Endothelial cell of umbilical vein (primary cell): ENCODE data around the gene SLC39A12. TPM values are rescaled to one million over a fixed set of nuclear protein-coding genes. Genes with fewer than 3 reads are reported as not detected.

Experiments used
- BruUV-seq: library from RNA; stranded (reverse); fragments of 400-500 nt; replicated peaks from 2 replicates; lab custom pipeline; 2021; lab: Mats Ljungman, UMichigan
- CTCF ChIA-PET: fragments of 300-600, 350-600 bp; sonication (Branson Sonifier 250); formaldehyde crosslinking; loops from one replicate; lab custom pipeline; 2021; ENCODE audit warnings: antibody characterized with exemption, inconsistent platforms; lab: Charles Lee
- POLR2A ChIA-PET: fragments of 300-600, 350-600 bp; sonication (Branson Sonifier 250); formaldehyde crosslinking; loops from one replicate; lab custom pipeline; 2021; ENCODE audit warnings: antibody characterized with exemption, inconsistent platforms; lab: Charles Lee
- DNase-seq: peaks from one replicate; pipeline ENCODE4 v3.0.0-alpha.2; 2011; ENCODE audit warnings: low read depth, low spot score
- FAIRE-seq: peaks from 2 replicates; lab custom pipeline; 2011; peaks lifted over from hg19 to GRCh38; lab: Jason Lieb, UNC
- H2AFZ ChIP-seq: 2 replicates; pipeline ENCODE4 v1.6.0; 2012; ENCODE audit warnings: low read depth, low read length, control low read depth, inconsistent platforms
- H3K27ac ChIP-seq: 2 replicates; pipeline ENCODE4 v1.5.1; 2011; ENCODE audit warnings: low read depth, mild to moderate bottlenecking, control low read depth, low read length, moderate library complexity; ENCODE audit not compliant: insufficient read depth
- H3K27me3 ChIP-seq, 2 experiments: 2 replicates each; pipeline versions ENCODE4 v1.6.0 to v1.6.1; 2011; ENCODE audit warnings: low read length in 2 of 2, mixed read lengths in 1 of 2; ENCODE audit not compliant: control insufficient read depth in 2 of 2, insufficient read depth in 2 of 2
- H3K36me3 ChIP-seq, 2 experiments: 2 replicates in 1 of 2; 3 replicates in 1 of 2; pipeline ENCODE4 v1.5.1; 2011; ENCODE audit warnings: low read length in 2 of 2, mild to moderate bottlenecking in 1 of 2, moderate library complexity in 1 of 2; ENCODE audit not compliant: control insufficient read depth in 2 of 2, insufficient read depth in 2 of 2; ENCODE audit errors: extremely low read depth in 1 of 2
- H3K4me1 ChIP-seq: 3 replicates; pipeline ENCODE4 v1.5.1; 2011; ENCODE audit warnings: mild to moderate bottlenecking, low read length; ENCODE audit not compliant: control insufficient read depth, insufficient read depth; ENCODE audit errors: extremely low read depth
- H3K4me2 ChIP-seq: 2 replicates; pipeline ENCODE4 v1.6.1; 2011; ENCODE audit warnings: low read length, control low read depth, mixed read lengths; ENCODE audit not compliant: insufficient read depth
- H3K4me3 ChIP-seq, 3 experiments: fragments of 200-600 bp in 1 of 3; sonication (generic), shearing (Covaris generic) in 1 of 3; replicated peaks in 1 of 3; 2 replicates each; pipeline ENCODE4 v1.5.1; 2011 to 2016; ENCODE audit warnings: control low read depth in 3 of 3, low read length in 3 of 3, mild to moderate bottlenecking in 2 of 3, inconsistent platforms in 1 of 3, low read depth in 1 of 3, moderate library complexity in 1 of 3; ENCODE audit not compliant: insufficient read depth in 1 of 3
- H3K79me2 ChIP-seq: 2 replicates; pipeline ENCODE4 v1.6.0; 2012; ENCODE audit warnings: low read length, inconsistent platforms; ENCODE audit not compliant: control insufficient read depth, insufficient read depth
- H3K9ac ChIP-seq: replicated peaks from 2 replicates; pipeline ENCODE3; 2011; ENCODE audit warnings: low read length, control low read depth; ENCODE audit not compliant: insufficient read depth; ENCODE audit errors: extremely low read depth
- H3K9me1 ChIP-seq: replicated peaks from 3 replicates; pipeline ENCODE4 v1.6.0; 2011; ENCODE audit warnings: mild to moderate bottlenecking, low read length; ENCODE audit not compliant: control insufficient read depth, insufficient read depth; ENCODE audit errors: extremely low read depth
- H3K9me3 ChIP-seq: replicated peaks from 2 replicates; pipeline ENCODE4 v1.5.1; 2012; ENCODE audit warnings: low read length, inconsistent platforms; ENCODE audit not compliant: control insufficient read depth, insufficient read depth
- H4K20me1 ChIP-seq: replicated peaks from 2 replicates; pipeline ENCODE3; 2011; ENCODE audit warnings: mild to moderate bottlenecking, low read length; ENCODE audit not compliant: control insufficient read depth, insufficient read depth; ENCODE audit errors: extremely low read depth
- EZH2 ChIP-seq: IDR thresholded peaks from 2 replicates; pipeline ENCODE4 v1.6.1; 2012; ENCODE audit warnings: borderline replicate concordance, low read depth, mild to moderate bottlenecking, moderate library complexity, low read length, inconsistent platforms; ENCODE audit not compliant: severe bottlenecking
- FOS ChIP-seq: IDR thresholded peaks from 2 replicates; pipeline ENCODE4 v1.6.1; 2011; ENCODE audit warnings: mild to moderate bottlenecking, low read length, moderate library complexity, borderline replicate concordance; ENCODE audit not compliant: insufficient read depth
- GATA2 ChIP-seq: IDR thresholded peaks from 2 replicates; pipeline ENCODE4 v1.7.0; 2011; ENCODE audit warnings: low read depth, mild to moderate bottlenecking, moderate library complexity, mixed read lengths, low read length; ENCODE audit not compliant: insufficient read length, insufficient read depth
- JUN ChIP-seq: IDR thresholded peaks from 2 replicates; pipeline ENCODE4 v1.6.1; 2011; ENCODE audit warnings: borderline replicate concordance, low read depth; ENCODE audit not compliant: insufficient read length, insufficient read depth
- MYC ChIP-seq: IDR thresholded peaks from one replicate; pipeline ENCODE4 v1.6.1; 2011; ENCODE audit warnings: mild to moderate bottlenecking, low read depth, low read length
- POLR2A ChIP-seq: IDR thresholded peaks from 2 replicates; pipeline ENCODE4 v1.6.1; 2012; ENCODE audit warnings: low read depth, mild to moderate bottlenecking, control low read depth, low read length
- POLR2AphosphoS5 ChIP-seq: IDR thresholded peaks from 2 replicates; pipeline ENCODE4 v1.6.1; 2012; ENCODE audit warnings: low read depth, mild to moderate bottlenecking, control low read depth, low read length, moderate library complexity; ENCODE audit not compliant: insufficient read depth
- dilution Hi-C: fragments of 300-500 bp; cut with MboI; formaldehyde crosslinking; loops from one replicate; pipeline ENCODE4 v1.15.0; 2019; ENCODE audit warnings: low sequenced_read_pairs; ENCODE audit not compliant: extremely low pct_ligation_motif_present
- intact Hi-C: fragments of 100-400 bp; cut with micrococcal nuclease; formaldehyde crosslinking; loops from one replicate; pipeline ENCODE4 v1.10.0; 2022
- polyA plus RNA-seq, 4 experiments: library from polyadenylated mRNA; depleted of rRNA in 3 of 4; stranded (reverse) in 3 of 4; unstranded in 1 of 4; fragments of >200 nt; gene quantifications; 2 replicates each; pipeline versions ENCODE4 v1.2.1 to v1.2.3, GENCODE V29; 2011 to 2012; ENCODE audit warnings: missing spikeins in 1 of 4
- total RNA-seq: library from RNA; stranded (reverse); gene quantifications from 2 replicates; pipeline ENCODE4 v1.2.3, GENCODE V29; 2021
- TF ChIP-seq, protein P1 (sequence below), 2 donors: IDR thresholded peaks; 1 replicate in 1 of 2; 2 replicates in 1 of 2; pipeline ENCODE4 v1.5.1; 2011; ENCODE audit warnings: low read length in 2 of 2, mild to moderate bottlenecking in 2 of 2, moderate library complexity in 2 of 2, control low read depth in 1 of 2, inconsistent platforms in 1 of 2, low read depth in 1 of 2; ENCODE audit not compliant: insufficient read depth in 1 of 2; ENCODE audit errors: extremely low read depth in 1 of 2
- TF ChIP-seq, protein P2 (sequence below): IDR thresholded peaks from 2 replicates; pipeline ENCODE4 v1.6.1; 2011; ENCODE audit not compliant: insufficient read depth, insufficient read length

SLC39A12 gene
- total and polyA plus RNA-seq, 2 donors (not counting 3 experiments of a cell fraction or from before 2014, with no cell fraction given): not detected

- dilution Hi-C loops (no loop called here), intact Hi-C loops (no loop called here)
These were observed 39.0 kb upstream of the SLC39A12 start for GRCh38 chr10:17912754-17913153.

More at GRCh38 chr10:17912754-17913153, 39.0 kb upstream of the SLC39A12 start:
- no peaks in the 10 kb centered on the region for H3K9me1 ChIP-seq
- no peak overlapping the region for H3K4me2 ChIP-seq
- no peak overlapping the region for H3K9ac ChIP-seq
- H3K4me3 ChIP-seq: no peak overlapping the region
- no peaks in the 10 kb centered on the region for H4K20me1 ChIP-seq
- no peaks in the 10 kb centered on the region for H3K9me3 ChIP-seq
- no peaks in the 10 kb centered on the region for H3K79me2 ChIP-seq
- BruUV-seq: no TSS peak
- H3K36me3 ChIP-seq: no peaks in the 10 kb centered on the region
- peaks cover 1 to 5% of the 10 kb centered on the region in 2 experiments for H3K27me3 ChIP-seq
- POLR2A ChIA-PET: no interaction called here
- no peaks in the 10 kb centered on the region for H3K4me1 ChIP-seq
- DNase-seq (no peak), FAIRE-seq (no peak)
- no peak for TF ChIP-seq JUN
- no peak for TF ChIP-seq FOS
- TF ChIP-seq MYC: no peak
- TF ChIP-seq EZH2: no peak
- TF ChIP-seq GATA2: no peak
- TF ChIP-seq POLR2A: no peak
- no peak for TF ChIP-seq POLR2AphosphoS5
- TF ChIP-seq, protein P1, sequence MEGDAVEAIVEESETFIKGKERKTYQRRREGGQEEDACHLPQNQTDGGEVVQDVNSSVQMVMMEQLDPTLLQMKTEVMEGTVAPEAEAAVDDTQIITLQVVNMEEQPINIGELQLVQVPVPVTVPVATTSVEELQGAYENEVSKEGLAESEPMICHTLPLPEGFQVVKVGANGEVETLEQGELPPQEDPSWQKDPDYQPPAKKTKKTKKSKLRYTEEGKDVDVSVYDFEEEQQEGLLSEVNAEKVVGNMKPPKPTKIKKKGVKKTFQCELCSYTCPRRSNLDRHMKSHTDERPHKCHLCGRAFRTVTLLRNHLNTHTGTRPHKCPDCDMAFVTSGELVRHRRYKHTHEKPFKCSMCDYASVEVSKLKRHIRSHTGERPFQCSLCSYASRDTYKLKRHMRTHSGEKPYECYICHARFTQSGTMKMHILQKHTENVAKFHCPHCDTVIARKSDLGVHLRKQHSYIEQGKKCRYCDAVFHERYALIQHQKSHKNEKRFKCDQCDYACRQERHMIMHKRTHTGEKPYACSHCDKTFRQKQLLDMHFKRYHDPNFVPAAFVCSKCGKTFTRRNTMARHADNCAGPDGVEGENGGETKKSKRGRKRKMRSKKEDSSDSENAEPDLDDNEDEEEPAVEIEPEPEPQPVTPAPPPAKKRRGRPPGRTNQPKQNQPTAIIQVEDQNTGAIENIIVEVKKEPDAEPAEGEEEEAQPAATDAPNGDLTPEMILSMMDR (IDR thresholded peaks at IDR 0.05; ENCODE audit: extremely low read depth in 1 of 2, insufficient read depth in 1 of 2, low read depth in 1 of 2, low read length in 2 of 2): no peak
- TF ChIP-seq, protein P2, sequence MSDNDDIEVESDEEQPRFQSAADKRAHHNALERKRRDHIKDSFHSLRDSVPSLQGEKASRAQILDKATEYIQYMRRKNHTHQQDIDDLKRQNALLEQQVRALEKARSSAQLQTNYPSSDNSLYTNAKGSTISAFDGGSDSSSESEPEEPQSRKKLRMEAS: no peak
- CTCF ChIA-PET: interaction anchor here (1.3 kb wide), 1 partner anchor 304 kb away, joined by 3 read pairs; no protein-coding TSS in a partner anchor
- H2AFZ ChIP-seq: no peak overlapping the region
- no peak overlapping the region for H3K27ac ChIP-seq
